ENCODE results near the gene RSAD1.

DNA sequence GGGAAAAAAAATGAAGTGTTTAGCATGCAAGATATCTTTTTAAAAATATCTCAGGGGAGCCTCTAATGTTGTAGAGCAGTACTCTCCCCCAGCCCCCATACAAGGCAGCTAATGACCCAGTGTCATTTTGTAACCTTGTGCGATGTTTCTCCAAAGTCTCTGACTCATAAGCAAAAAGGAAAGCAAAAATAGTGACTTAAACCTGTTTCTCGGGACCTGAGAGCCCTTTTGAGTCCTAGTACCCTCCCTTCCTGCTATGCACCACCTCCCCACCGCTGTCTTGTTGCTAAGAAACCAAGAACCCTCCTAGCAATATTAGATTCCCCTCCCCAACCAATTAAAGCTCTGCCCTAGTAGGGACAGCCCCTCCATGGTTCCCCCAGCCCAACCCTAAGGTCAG is 32.4 kb downstream of the RSAD1 start:
- TF ChIP-seq POLR2A (IDR thresholded peaks at IDR 0.05) = no peak
- TF ChIP-seq, protein P1, sequence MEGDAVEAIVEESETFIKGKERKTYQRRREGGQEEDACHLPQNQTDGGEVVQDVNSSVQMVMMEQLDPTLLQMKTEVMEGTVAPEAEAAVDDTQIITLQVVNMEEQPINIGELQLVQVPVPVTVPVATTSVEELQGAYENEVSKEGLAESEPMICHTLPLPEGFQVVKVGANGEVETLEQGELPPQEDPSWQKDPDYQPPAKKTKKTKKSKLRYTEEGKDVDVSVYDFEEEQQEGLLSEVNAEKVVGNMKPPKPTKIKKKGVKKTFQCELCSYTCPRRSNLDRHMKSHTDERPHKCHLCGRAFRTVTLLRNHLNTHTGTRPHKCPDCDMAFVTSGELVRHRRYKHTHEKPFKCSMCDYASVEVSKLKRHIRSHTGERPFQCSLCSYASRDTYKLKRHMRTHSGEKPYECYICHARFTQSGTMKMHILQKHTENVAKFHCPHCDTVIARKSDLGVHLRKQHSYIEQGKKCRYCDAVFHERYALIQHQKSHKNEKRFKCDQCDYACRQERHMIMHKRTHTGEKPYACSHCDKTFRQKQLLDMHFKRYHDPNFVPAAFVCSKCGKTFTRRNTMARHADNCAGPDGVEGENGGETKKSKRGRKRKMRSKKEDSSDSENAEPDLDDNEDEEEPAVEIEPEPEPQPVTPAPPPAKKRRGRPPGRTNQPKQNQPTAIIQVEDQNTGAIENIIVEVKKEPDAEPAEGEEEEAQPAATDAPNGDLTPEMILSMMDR (IDR thresholded peaks at IDR 0.05) = no peak

Data from heart left ventricle (tissue), 13 donors.